SK-N-SH treated with all-trans-retinoic acid at 6 μM for 48 hours (cell line): ENCODE measurements around the gene NDUFA8.

ENCODE experiments used
- ATAC-seq: fragments of 200-7000 bp; cut with Tn5 transposase; 3 replicates; pipeline ENCODE4 v1.9.1; 2020; ENCODE audit warnings: mild to moderate bottlenecking, moderate library complexity
- BACH2 ChIP-seq: fragments of 250-450 bp; sonication (Bioruptor Pico); IDR thresholded peaks from 2 replicates; pipeline ENCODE4 v1.9.0; 2021; ENCODE audit warnings: mild to moderate bottlenecking, borderline replicate concordance
- CSDC2 ChIP-seq: fragments of 250-450 bp; sonication (Bioruptor Pico); IDR thresholded peaks from 2 replicates; pipeline ENCODE4 v1.5.0; 2020; ENCODE audit warnings: mild to moderate bottlenecking, moderate library complexity
- ESRRG ChIP-seq: fragments of 250-450 bp; sonication (Bioruptor Pico); IDR thresholded peaks from 2 replicates; pipeline ENCODE4 v1.6.1; 2021; ENCODE audit warnings: mild to moderate bottlenecking
- GLIS3 ChIP-seq: fragments of 250-450 bp; sonication (Bioruptor Pico); IDR thresholded peaks from 2 replicates; pipeline ENCODE4 v1.5.0; 2020; ENCODE audit warnings: mild to moderate bottlenecking, moderate library complexity
- ISL1 ChIP-seq: fragments of 250-450 bp; sonication (Bioruptor Pico); IDR thresholded peaks from 2 replicates; pipeline ENCODE4 v2.1.2; 2022; ENCODE audit warnings: mild to moderate bottlenecking, moderate library complexity
- OSR1 ChIP-seq: fragments of 250-450 bp; sonication (Bioruptor Pico); IDR thresholded peaks from 2 replicates; pipeline ENCODE4 v1.8.0; 2022; ENCODE audit warnings: moderate library complexity, mild to moderate bottlenecking, inconsistent platforms
- RARB ChIP-seq: fragments of 250-450 bp; sonication (Bioruptor Pico); IDR thresholded peaks from 2 replicates; pipeline ENCODE4 v1.8.0; 2021; ENCODE audit warnings: mild to moderate bottlenecking, moderate library complexity
- SNAI2 ChIP-seq: fragments of 250-450 bp; sonication (Bioruptor Pico); IDR thresholded peaks from 2 replicates; pipeline ENCODE4 v1.5.0; 2020; ENCODE audit warnings: mild to moderate bottlenecking, moderate library complexity
- TOX ChIP-seq: fragments of 250-450 bp; sonication (Bioruptor Pico); IDR thresholded peaks from 2 replicates; pipeline ENCODE4 v1.8.0; 2021; ENCODE audit warnings: mild to moderate bottlenecking, moderate library complexity, borderline replicate concordance
- ZC3H10 ChIP-seq: fragments of 250-450 bp; sonication (Bioruptor Pico); IDR thresholded peaks from 2 replicates; pipeline ENCODE4 v1.5.1; 2021; ENCODE audit warnings: mild to moderate bottlenecking, moderate library complexity
- ZFP30 ChIP-seq: fragments of 450-650 bp; formaldehyde crosslinking; IDR thresholded peaks from 2 replicates; pipeline ENCODE4 v1.5.0; 2022; ENCODE audit warnings: mild to moderate bottlenecking, moderate library complexity
- ZNF565 ChIP-seq: fragments of 450-650 bp; formaldehyde crosslinking; conservative IDR thresholded peaks from 2 replicates; pipeline ENCODE4 v1.5.0; 2020; ENCODE audit warnings: low read depth, mild to moderate bottlenecking, moderate library complexity
- ZNF70 ChIP-seq: fragments of 450-650 bp; formaldehyde crosslinking; IDR thresholded peaks from 2 replicates; pipeline ENCODE4 v1.5.0; 2020; ENCODE audit warnings: mild to moderate bottlenecking, moderate library complexity
- ZNF8 ChIP-seq: fragments of 450-650 bp; formaldehyde crosslinking; IDR thresholded peaks from 2 replicates; pipeline ENCODE4 v1.5.0; 2020; ENCODE audit warnings: mild to moderate bottlenecking, moderate library complexity
- TF ChIP-seq, protein P1 (sequence below): fragments of 250-450 bp; sonication (Bioruptor Pico); IDR thresholded peaks from 2 replicates; pipeline ENCODE4 v1.5.1; 2020; ENCODE audit warnings: low read depth, mild to moderate bottlenecking, moderate library complexity
- TF ChIP-seq, protein P2 (sequence below): fragments of 250-450 bp; sonication (Bioruptor Pico); IDR thresholded peaks from 2 replicates; pipeline ENCODE4 v1.8.0; 2021; ENCODE audit warnings: low read depth, mild to moderate bottlenecking, moderate library complexity, borderline replicate concordance
- TF ChIP-seq, protein P3 (sequence below): fragments of 250-450 bp; sonication (Bioruptor Pico); IDR thresholded peaks from 2 replicates; pipeline ENCODE4 v1.8.0; 2020; ENCODE audit warnings: mild to moderate bottlenecking, moderate library complexity, borderline replicate concordance
- TF ChIP-seq, protein P4 (sequence below): fragments of 250-450 bp; sonication (Bioruptor Pico); IDR thresholded peaks from 2 replicates; pipeline ENCODE4 v1.5.1; 2021; ENCODE audit warnings: mild to moderate bottlenecking, moderate library complexity
- TF ChIP-seq, protein P5 (sequence below): fragments of 250-450 bp; sonication (Bioruptor Pico); IDR thresholded peaks from 2 replicates; pipeline ENCODE4 v1.5.0; 2020; ENCODE audit warnings: mild to moderate bottlenecking, moderate library complexity

The NDUFA8 gene

DNA sequence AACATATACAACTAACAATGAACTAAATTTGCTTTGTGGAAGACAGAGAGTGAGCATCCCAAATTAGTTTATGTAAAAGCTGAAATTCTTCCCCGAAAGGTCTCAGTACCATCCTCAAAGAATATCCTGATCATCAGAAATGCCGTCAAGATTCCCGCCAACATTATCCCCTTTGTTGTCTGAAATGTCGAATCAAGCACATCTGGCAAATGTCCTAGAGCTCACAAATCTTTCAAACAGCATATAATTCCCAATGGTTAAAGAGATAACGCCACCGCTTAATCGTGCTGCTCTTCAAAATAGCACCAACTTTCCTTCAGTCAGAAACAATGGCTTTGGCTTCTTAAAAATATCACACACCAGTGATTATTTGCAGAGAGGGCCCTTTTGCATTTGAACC is 23.9 kb upstream of the NDUFA8 start:
- ATAC-seq = no peak
- TF ChIP-seq, protein P1, sequence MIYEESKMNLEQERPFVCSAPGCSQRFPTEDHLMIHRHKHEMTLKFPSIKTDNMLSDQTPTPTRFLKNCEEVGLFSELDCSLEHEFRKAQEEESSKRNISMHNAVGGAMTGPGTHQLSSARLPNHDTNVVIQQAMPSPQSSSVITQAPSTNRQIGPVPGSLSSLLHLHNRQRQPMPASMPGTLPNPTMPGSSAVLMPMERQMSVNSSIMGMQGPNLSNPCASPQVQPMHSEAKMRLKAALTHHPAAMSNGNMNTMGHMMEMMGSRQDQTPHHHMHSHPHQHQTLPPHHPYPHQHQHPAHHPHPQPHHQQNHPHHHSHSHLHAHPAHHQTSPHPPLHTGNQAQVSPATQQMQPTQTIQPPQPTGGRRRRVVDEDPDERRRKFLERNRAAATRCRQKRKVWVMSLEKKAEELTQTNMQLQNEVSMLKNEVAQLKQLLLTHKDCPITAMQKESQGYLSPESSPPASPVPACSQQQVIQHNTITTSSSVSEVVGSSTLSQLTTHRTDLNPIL (CRISPR knock-in tag) = no peak
- TF ChIP-seq, all 23 proteins: peak for 0

DNA sequence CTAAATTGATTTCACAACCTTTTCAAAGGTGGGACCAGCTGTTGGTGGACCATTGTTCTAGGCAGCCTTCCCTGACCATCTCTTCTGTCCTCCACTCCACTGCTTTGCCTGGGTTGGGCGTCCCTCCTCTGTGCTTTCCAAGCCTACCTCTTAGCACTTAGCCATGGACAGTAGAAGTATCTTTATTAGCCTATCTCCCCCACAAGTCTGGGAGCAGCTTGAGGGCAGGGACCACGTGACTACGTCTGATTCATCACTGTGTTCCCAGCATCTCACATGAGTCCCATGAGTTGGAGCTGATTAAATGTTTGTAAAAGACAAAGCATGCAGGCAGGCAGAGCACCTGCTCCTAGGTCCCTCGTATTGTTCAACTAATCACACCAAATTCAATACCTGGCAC is 21.1 kb upstream of the NDUFA8 start:
- TF ChIP-seq OSR1 (CRISPR knock-in tag) (no peak), ZC3H10 (CRISPR knock-in tag) (no peak), RARB (CRISPR knock-in tag) (no peak), ZNF70 (CRISPR knock-in tag) (no peak), ZFP30 (no peak), GLIS3 (CRISPR knock-in tag) (no peak), TOX (CRISPR knock-in tag) (no peak), ISL1 (no peak), SNAI2 (CRISPR knock-in tag) (no peak)
- TF ChIP-seq, protein P2, sequence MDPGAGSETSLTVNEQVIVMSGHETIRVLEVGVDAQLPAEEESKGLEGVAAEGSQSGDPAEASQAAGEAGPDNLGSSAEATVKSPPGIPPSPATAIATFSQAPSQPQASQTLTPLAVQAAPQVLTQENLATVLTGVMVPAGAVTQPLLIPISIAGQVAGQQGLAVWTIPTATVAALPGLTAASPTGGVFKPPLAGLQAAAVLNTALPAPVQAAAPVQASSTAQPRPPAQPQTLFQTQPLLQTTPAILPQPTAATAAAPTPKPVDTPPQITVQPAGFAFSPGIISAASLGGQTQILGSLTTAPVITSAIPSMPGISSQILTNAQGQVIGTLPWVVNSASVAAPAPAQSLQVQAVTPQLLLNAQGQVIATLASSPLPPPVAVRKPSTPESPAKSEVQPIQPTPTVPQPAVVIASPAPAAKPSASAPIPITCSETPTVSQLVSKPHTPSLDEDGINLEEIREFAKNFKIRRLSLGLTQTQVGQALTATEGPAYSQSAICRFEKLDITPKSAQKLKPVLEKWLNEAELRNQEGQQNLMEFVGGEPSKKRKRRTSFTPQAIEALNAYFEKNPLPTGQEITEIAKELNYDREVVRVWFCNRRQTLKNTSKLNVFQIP = no peak
- TF ChIP-seq, protein P3, sequence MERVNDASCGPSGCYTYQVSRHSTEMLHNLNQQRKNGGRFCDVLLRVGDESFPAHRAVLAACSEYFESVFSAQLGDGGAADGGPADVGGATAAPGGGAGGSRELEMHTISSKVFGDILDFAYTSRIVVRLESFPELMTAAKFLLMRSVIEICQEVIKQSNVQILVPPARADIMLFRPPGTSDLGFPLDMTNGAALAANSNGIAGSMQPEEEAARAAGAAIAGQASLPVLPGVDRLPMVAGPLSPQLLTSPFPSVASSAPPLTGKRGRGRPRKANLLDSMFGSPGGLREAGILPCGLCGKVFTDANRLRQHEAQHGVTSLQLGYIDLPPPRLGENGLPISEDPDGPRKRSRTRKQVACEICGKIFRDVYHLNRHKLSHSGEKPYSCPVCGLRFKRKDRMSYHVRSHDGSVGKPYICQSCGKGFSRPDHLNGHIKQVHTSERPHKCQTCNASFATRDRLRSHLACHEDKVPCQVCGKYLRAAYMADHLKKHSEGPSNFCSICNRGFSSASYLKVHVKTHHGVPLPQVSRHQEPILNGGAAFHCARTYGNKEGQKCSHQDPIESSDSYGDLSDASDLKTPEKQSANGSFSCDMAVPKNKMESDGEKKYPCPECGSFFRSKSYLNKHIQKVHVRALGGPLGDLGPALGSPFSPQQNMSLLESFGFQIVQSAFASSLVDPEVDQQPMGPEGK = no peak
- peak; percentile 79 for ATAC-seq

DNA sequence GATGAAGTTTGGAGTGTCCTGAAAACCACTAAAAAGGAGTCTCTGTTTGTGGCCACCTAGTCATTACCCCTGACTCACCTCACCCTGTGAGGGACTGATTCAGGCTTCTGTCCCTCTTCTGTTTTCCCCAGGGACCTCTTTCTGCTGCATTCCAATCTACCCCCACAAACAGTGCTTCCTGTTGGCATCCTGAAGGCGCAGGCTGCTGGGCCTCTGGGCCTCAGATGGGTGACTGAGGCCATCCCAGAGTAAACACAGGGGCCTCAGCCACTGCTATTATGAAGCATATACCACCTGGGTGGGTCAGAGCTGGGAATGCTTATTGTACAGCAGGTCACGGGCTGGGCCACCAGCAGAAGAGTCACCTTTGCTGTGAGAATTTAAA is 20.1 kb upstream of the NDUFA8 start:
- ATAC-seq = no peak
- TF ChIP-seq ESRRG (CRISPR knock-in tag) (no peak), ZNF565 (CRISPR knock-in tag) (no peak), SNAI2 (CRISPR knock-in tag) (no peak), TOX (CRISPR knock-in tag) (no peak), BACH2 (no peak), ZFP30 (no peak), OSR1 (CRISPR knock-in tag) (no peak), ISL1 (no peak), ZNF8 (CRISPR knock-in tag) (no peak), CSDC2 (CRISPR knock-in tag) (no peak), ZC3H10 (CRISPR knock-in tag) (no peak)
- TF ChIP-seq, protein P2 = no peak
- TF ChIP-seq, protein P4, sequence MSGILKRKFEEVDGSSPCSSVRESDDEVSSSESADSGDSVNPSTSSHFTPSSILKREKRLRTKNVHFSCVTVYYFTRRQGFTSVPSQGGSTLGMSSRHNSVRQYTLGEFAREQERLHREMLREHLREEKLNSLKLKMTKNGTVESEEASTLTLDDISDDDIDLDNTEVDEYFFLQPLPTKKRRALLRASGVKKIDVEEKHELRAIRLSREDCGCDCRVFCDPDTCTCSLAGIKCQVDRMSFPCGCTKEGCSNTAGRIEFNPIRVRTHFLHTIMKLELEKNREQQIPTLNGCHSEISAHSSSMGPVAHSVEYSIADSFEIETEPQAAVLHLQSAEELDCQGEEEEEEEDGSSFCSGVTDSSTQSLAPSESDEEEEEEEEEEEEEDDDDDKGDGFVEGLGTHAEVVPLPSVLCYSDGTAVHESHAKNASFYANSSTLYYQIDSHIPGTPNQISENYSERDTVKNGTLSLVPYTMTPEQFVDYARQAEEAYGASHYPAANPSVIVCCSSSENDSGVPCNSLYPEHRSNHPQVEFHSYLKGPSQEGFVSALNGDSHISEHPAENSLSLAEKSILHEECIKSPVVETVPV (CRISPR knock-in tag) = no peak
- TF ChIP-seq, protein P5, sequence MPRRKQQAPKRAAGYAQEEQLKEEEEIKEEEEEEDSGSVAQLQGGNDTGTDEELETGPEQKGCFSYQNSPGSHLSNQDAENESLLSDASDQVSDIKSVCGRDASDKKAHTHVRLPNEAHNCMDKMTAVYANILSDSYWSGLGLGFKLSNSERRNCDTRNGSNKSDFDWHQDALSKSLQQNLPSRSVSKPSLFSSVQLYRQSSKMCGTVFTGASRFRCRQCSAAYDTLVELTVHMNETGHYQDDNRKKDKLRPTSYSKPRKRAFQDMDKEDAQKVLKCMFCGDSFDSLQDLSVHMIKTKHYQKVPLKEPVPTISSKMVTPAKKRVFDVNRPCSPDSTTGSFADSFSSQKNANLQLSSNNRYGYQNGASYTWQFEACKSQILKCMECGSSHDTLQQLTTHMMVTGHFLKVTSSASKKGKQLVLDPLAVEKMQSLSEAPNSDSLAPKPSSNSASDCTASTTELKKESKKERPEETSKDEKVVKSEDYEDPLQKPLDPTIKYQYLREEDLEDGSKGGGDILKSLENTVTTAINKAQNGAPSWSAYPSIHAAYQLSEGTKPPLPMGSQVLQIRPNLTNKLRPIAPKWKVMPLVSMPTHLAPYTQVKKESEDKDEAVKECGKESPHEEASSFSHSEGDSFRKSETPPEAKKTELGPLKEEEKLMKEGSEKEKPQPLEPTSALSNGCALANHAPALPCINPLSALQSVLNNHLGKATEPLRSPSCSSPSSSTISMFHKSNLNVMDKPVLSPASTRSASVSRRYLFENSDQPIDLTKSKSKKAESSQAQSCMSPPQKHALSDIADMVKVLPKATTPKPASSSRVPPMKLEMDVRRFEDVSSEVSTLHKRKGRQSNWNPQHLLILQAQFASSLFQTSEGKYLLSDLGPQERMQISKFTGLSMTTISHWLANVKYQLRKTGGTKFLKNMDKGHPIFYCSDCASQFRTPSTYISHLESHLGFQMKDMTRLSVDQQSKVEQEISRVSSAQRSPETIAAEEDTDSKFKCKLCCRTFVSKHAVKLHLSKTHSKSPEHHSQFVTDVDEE (CRISPR knock-in tag) = no peak
